ENCODE data around the gene RACGAP1. TPM values are rescaled to one million over a fixed set of nuclear protein-coding genes. Genes with fewer than 3 reads are reported as not detected.

Gene RACGAP1
- polyA plus RNA-seq, 1 donor: 22.4 TPM

- DNase-seq: no peak
These were observed 31.3 kb upstream of the RACGAP1 start for GRCh38 chr12:50056639-50056976.

- no peak for DNase-seq
These were observed 30.7 kb upstream of the RACGAP1 start for GRCh38 chr12:50055831-50056638.

- DNase-seq: no peak
These were observed 28.3 kb upstream of the RACGAP1 start for GRCh38 chr12:50053583-50053982.

GRCh38 chr12:50052964-50053363 lies 27.7 kb upstream of the RACGAP1 start:
- no peak for DNase-seq

- no peak for DNase-seq
These were observed 27.2 kb upstream of the RACGAP1 start for GRCh38 chr12:50052544-50052943.

- DNase-seq: no peak
These were observed 26.0 kb upstream of the RACGAP1 start for GRCh38 chr12:50051101-50051806.

GRCh38 chr12:50050410-50051098 lies 25.3 kb upstream of the RACGAP1 start:
- DNase-seq: no peak

GRCh38 chr12:50050119-50050385 lies 24.8 kb upstream of the RACGAP1 start:
- no peak for DNase-seq

GRCh38 chr12:50049254-50050118 lies 24.2 kb upstream of the RACGAP1 start:
- DNase-seq: no peak

- no peak for DNase-seq
These were observed 22.5 kb upstream of the RACGAP1 start for GRCh38 chr12:50047693-50048250.

GRCh38 chr12:50043854-50044253 lies 18.6 kb upstream of the RACGAP1 start:
- no peak for DNase-seq

GRCh38 chr12:50043308-50043707 lies 18.0 kb upstream of the RACGAP1 start:
- DNase-seq: no peak

GRCh38 chr12:50042693-50043092 lies 17.4 kb upstream of the RACGAP1 start:
- DNase-seq: no peak

- no peak for DNase-seq
These were observed 16.7 kb upstream of the RACGAP1 start for GRCh38 chr12:50041962-50042361.

- DNase-seq: no peak
These were observed 16.0 kb upstream of the RACGAP1 start for GRCh38 chr12:50041062-50041860.

GRCh38 chr12:50040657-50041056 lies 15.4 kb upstream of the RACGAP1 start:
- DNase-seq: no peak

- peak; percentile 63 for DNase-seq
These were observed 14.0 kb upstream of the RACGAP1 start for GRCh38 chr12:50039151-50039835.

GRCh38 chr12:50038336-50038735 lies 13.0 kb upstream of the RACGAP1 start:
- DNase-seq: no peak

- no peak for DNase-seq
These were observed 7.7 kb upstream of the RACGAP1 start for GRCh38 chr12:50032854-50033581.

GRCh38 chr12:50032515-50032853 lies 7.2 kb upstream of the RACGAP1 start:
- no peak for DNase-seq

Measured in hindlimb muscle (tissue), 1 donor.